Fibroblast of mammary gland (primary cell): ENCODE measurements around the gene SLC39A10.
"Not testable (repeated sequence)": the region's sequence is repeated elsewhere in the genome, so short reads cannot be mapped to it uniquely, and the experiment has no call there.

Experiments used
- DNase-seq: peaks from one replicate; pipeline ENCODE4 v3.0.0-alpha.2; 2010; ENCODE audit warnings: low read depth
- H3K4me3 ChIP-seq: 2 replicates; pipeline ENCODE4 v1.5.1; 2011; ENCODE audit warnings: low read depth, mild to moderate bottlenecking, low read length, moderate library complexity; ENCODE audit not compliant: control insufficient read depth
- CTCF ChIP-seq: conservative IDR thresholded peaks from 2 replicates; pipeline ENCODE4 v1.5.1; 2011; ENCODE audit warnings: low read depth, low read length, inconsistent platforms; ENCODE audit not compliant: control insufficient read depth, insufficient read depth

Gene SLC39A10

GRCh38 chr2:195645413-195645812, 11.6 kb upstream of the SLC39A10 start:
- no peak for DNase-seq
- TF ChIP-seq CTCF = no peak
- H3K4me3 ChIP-seq = no peak overlapping the region

- DNase-seq = no peak
- no peak overlapping the region for H3K4me3 ChIP-seq
- TF ChIP-seq CTCF = no peak
These were observed 10.6 kb upstream of the SLC39A10 start for GRCh38 chr2:195646424-195646823.

GRCh38 chr2:195647302-195647701, 9.7 kb upstream of the SLC39A10 start:
- DNase-seq = no peak
- no peak for TF ChIP-seq CTCF
- H3K4me3 ChIP-seq = no peak overlapping the region

GRCh38 chr2:195648370-195648769, 8.7 kb upstream of the SLC39A10 start:
- not testable (repeated sequence) for H3K4me3 ChIP-seq, DNase-seq

- no peak for TF ChIP-seq CTCF
- DNase-seq = no peak
- no peak overlapping the region for H3K4me3 ChIP-seq
These were observed 8.2 kb upstream of the SLC39A10 start for GRCh38 chr2:195648787-195649186.

DNA sequence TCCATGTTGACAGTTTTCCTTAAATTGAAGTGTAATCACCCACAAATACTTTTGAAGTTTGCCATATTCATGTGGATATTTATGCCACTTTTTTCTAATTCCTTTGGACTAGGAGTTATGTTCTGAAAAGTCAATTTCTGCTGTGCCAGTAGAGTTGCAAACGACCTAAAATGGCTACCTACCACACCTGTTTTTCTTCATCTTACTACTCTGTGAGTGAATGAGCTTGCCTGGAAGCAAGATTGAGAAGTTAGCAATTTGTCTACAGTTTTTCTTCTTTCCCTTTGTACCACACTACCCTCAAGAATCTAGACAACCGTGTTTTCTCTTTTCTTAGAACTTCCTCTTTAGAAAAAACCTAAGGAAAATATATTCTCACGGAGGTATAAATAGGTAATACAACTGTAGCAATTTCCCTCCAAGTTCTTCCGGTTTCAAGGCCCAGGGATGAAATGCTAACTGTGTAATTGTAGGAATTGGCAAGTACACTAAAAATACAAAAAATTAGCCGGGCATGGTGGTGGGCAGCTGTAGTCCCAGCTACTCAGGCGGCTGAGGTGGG, 7.3 kb upstream of the SLC39A10 start:
- no peak overlapping the region for H3K4me3 ChIP-seq
- TF ChIP-seq CTCF = no peak
- no peak for DNase-seq

DNA sequence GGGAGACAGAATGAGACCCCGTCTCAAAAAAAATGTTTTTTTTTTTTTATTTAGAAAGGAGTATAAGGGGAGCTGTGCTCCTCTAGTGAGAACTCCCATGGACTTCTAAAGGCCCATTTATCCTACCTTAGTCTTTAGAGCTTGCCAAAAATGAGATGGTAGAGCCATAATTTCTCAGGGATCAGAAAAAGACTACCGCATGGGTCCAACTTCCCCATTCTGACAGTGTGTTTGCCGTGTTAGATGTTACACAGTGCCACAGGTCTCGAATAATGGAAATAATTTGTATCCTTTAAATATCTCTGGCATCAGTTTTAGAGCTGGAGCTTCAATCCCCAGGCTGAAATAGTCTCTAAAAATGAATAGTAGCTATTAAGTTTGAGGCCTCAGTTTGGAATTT, 6.0 kb upstream of the SLC39A10 start:
- TF ChIP-seq CTCF = no peak
- H3K4me3 ChIP-seq = no peak overlapping the region
- no peak for DNase-seq

DNA sequence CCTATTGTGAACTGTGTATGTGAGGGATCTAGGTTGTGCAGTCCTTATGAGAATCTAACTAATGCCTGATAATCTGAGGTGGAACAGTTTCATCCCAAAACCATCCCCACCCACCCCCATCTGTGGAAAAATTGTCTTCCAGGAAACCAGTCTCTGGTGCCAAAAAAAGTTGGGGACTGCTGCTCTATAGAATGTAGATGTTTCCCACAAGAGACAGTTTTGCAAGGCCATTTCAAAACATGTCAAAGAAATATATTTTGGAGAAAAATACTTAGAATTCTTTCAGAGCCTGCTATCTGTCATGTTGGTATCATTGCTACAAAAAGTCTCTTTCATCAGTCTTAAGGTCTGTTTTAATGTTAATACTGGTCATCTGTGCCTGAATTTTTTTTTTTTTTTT, 4.1 kb upstream of the SLC39A10 start:
- no peak for DNase-seq
- no peak overlapping the region for H3K4me3 ChIP-seq
- no peak for TF ChIP-seq CTCF
